Measurements from ENCODE around the gene C9orf43. TPM values are rescaled to one million over a fixed set of nuclear protein-coding genes. Genes with fewer than 3 reads are reported as not detected.
"Not testable (repeated sequence)": the region's sequence is repeated elsewhere in the genome, so short reads cannot be mapped to it uniquely, and the experiment has no call there.

C9orf43 gene
- total RNA-seq, 4 donors from 2014 or later = 0.57 to 2.2 (median 2.1) TPM

DNA sequence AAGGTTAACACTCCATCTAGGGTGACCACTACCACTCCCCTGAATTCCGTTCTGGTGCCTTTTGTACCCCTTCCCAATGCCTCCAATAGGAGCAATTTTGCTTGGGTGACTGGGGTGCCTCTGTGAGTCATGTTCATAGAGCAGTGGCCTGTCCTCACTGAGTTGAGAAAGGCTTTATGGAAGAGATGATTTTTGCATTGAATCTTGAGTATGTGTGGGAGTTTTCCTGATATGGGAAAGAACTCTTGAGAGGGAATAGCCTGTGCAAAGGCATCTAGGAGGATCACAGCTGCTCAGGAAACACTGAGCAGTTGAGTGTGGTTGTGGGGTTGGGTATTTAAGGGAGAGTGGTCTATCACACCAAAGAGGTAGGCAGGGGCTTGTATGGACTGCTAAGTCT, 16.2 kb downstream of the C9orf43 start:
- Histone ChIP-seq H3K4me1 (no peaks in the 10 kb centered on the region), H3K4me3 (no peak overlapping the region), H3K36me3 (no peaks in the 10 kb centered on the region), H3K9me3 (no peaks in the 10 kb centered on the region), H3K27me3 (no peaks in the 10 kb centered on the region), H3K27ac (no peak overlapping the region)
- TF ChIP-seq POLR2A (IDR thresholded peaks at IDR 0.05) (no peak), EP300 (IDR thresholded peaks at IDR 0.05) (no peak), POLR2AphosphoS5 (IDR thresholded peaks at IDR 0.05) (no peak)
- TF ChIP-seq, protein P1, sequence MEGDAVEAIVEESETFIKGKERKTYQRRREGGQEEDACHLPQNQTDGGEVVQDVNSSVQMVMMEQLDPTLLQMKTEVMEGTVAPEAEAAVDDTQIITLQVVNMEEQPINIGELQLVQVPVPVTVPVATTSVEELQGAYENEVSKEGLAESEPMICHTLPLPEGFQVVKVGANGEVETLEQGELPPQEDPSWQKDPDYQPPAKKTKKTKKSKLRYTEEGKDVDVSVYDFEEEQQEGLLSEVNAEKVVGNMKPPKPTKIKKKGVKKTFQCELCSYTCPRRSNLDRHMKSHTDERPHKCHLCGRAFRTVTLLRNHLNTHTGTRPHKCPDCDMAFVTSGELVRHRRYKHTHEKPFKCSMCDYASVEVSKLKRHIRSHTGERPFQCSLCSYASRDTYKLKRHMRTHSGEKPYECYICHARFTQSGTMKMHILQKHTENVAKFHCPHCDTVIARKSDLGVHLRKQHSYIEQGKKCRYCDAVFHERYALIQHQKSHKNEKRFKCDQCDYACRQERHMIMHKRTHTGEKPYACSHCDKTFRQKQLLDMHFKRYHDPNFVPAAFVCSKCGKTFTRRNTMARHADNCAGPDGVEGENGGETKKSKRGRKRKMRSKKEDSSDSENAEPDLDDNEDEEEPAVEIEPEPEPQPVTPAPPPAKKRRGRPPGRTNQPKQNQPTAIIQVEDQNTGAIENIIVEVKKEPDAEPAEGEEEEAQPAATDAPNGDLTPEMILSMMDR (IDR thresholded peaks at IDR 0.05) = no peak
- no peak for DNase-seq (ENCODE audit: low spot score in 2 of 2)
- 67% methylated on average over 1 of the region's 1 CpG for WGBS

GRCh38 chr9:113427629-113428028, 17.1 kb downstream of the C9orf43 start:
- H3K4me3 ChIP-seq = no peak overlapping the region
- TF ChIP-seq EP300 (IDR thresholded peaks at IDR 0.05) (no peak), POLR2AphosphoS5 (IDR thresholded peaks at IDR 0.05) (no peak), POLR2A (IDR thresholded peaks at IDR 0.05) (no peak)
- TF ChIP-seq, protein P1 (IDR thresholded peaks at IDR 0.05) = no peak
- no peaks in the 10 kb centered on the region for H3K36me3 ChIP-seq
- H3K27ac ChIP-seq = no peak overlapping the region
- DNase-seq (ENCODE audit: low spot score in 2 of 2) = no peak
- H3K4me1 ChIP-seq = no peaks in the 10 kb centered on the region
- H3K9me3 ChIP-seq = no peaks in the 10 kb centered on the region
- WGBS = 90% methylated on average over 2 of the region's 2 CpGs
- no peaks in the 10 kb centered on the region for H3K27me3 ChIP-seq

DNA sequence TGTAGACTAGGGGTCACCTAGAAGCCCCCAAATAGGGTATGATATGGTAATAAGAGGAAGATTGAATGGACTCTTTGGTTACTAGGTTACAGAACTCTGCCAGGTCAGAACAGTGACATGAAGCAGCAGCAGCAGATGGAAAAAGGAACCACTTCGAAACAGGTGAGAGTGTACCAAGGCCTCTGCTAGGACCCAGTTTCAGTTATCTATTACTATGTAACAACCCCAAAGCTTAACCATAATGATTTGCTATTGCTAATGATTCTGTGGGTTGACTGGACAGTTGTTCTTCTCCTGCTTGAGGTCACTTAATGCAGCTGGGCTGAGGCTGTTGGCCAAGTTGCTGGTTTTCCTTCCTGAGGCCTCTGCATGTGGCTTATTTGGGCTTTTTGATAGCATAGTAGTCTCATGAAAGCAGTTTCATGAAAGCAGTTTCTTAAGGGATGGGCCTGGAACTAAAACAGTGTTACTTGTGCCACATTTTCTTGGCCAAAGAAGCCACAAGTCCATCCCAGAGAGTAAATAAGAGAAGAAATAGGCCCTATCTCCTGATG, 17.6 kb downstream of the C9orf43 start:
- no peaks in the 10 kb centered on the region for H3K9me3 ChIP-seq
- no peak overlapping the region for H3K4me3 ChIP-seq
- H3K36me3 ChIP-seq = no peaks in the 10 kb centered on the region
- no peaks in the 10 kb centered on the region for H3K4me1 ChIP-seq
- H3K27ac ChIP-seq = no peak overlapping the region
- no peak for DNase-seq (ENCODE audit: low spot score in 2 of 2)
- TF ChIP-seq EP300 (IDR thresholded peaks at IDR 0.05) = no peak
- TF ChIP-seq POLR2AphosphoS5 (IDR thresholded peaks at IDR 0.05) = no peak
- TF ChIP-seq, protein P1 (IDR thresholded peaks at IDR 0.05) = no peak
- TF ChIP-seq POLR2A (IDR thresholded peaks at IDR 0.05) = no peak
- H3K27me3 ChIP-seq = no peaks in the 10 kb centered on the region
- WGBS = 100% methylated on average over 1 of the region's 1 CpG

DNA sequence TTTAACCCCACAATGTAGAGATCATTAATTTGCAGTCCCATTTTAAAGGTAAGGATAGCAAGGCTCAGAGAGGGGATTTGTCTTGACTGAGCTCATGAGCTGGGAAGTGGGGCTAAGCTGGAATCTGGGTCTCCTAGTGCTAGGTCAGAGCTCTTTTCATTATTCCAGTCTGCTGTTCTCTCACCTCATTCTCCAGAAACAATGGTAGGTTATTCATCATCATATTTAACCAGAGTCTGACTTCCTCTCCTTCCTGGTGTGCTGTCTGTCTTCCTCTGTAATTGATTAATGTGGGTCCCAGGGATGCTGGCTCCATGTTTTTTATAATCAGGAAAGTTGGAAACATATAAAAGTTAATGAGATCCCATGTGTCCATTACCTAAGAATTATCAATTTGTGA, 20.6 kb downstream of the C9orf43 start:
- H3K27me3 ChIP-seq = no peaks in the 10 kb centered on the region
- H3K4me3 ChIP-seq = no peak overlapping the region
- no peaks in the 10 kb centered on the region for H3K4me1 ChIP-seq
- no peaks in the 10 kb centered on the region for H3K9me3 ChIP-seq
- no peak overlapping the region for H3K27ac ChIP-seq
- H3K36me3 ChIP-seq = no peaks in the 10 kb centered on the region
- TF ChIP-seq EP300 (IDR thresholded peaks at IDR 0.05) (no peak), POLR2A (IDR thresholded peaks at IDR 0.05) (no peak), POLR2AphosphoS5 (IDR thresholded peaks at IDR 0.05) (no peak)
- TF ChIP-seq, protein P1 (IDR thresholded peaks at IDR 0.05) = no peak
- DNase-seq (ENCODE audit: low spot score in 2 of 2) = no peak

DNA sequence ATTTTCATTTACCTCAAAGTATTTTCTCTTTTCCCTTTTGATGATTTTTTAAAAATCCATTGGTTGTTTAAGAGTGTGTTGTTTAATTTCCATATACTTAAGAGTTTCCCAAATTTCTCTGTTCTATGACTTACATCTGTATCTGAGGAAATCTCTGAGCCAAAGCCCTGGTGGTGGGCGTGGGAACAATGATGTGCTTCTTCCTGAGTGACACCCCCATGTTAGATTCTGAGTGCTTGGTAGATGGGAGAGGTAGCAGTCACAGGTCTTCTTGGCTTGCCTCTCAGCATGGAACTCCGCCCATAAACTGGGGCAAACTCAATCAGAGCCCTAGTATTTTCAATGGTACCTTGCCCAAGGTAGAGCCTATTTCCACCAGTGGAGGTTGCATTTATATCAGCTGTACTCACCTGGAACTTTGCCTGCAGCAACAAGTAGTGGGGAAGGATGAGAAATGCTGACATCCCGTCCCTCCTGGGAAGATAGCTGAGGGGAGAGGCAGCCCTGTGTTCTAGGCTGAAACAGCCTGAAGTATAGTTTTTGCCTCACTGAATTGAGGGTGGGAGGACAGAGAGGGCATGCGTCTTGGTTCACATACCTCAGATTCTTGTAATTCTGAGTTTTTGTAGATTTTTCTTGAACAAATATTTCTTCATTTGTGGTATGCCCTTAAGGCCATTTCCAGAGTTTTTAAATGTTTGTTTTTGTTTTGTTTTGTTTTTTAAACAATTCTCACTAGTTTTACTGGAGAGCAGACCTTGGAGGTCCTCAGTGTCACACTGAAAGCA, 26.4 kb downstream of the C9orf43 start:
- Histone ChIP-seq H3K27me3 (no peaks in the 10 kb centered on the region), H3K36me3 (no peaks in the 10 kb centered on the region), H3K27ac (no peak overlapping the region), H3K4me1 (no peaks in the 10 kb centered on the region), H3K4me3 (no peak overlapping the region), H3K9me3 (no peaks in the 10 kb centered on the region)
- 68% methylated on average over 4 of the region's 4 CpGs for WGBS
- no peak for DNase-seq (ENCODE audit: low spot score in 2 of 2)
- TF ChIP-seq POLR2AphosphoS5 (IDR thresholded peaks at IDR 0.05) = no peak
- TF ChIP-seq, protein P1 (IDR thresholded peaks at IDR 0.05) = no peak
- TF ChIP-seq EP300 (IDR thresholded peaks at IDR 0.05) = no peak
- TF ChIP-seq POLR2A (IDR thresholded peaks at IDR 0.05) = no peak

DNA sequence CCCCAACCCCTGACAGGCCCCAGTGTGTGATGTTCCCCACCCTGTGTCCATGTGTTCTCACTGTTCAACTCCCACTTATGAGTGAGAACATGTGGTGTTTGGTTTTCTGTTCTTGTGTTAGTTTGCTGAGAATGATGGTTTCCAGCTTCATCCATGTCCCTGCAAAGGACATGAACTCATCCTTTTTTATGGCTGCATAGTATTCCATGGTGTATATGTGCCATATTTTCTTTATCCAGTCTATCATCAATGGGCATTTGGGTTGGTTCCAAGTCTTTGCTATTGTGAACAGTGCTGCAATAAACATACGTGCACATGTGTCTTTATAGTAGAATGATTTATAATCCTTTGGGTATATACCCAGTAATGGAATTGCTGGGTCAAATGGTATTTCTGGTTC, 27.2 kb downstream of the C9orf43 start:
- H3K9me3 ChIP-seq; H3K4me3 ChIP-seq; H3K27ac ChIP-seq; H3K27me3 ChIP-seq; H3K36me3 ChIP-seq; H3K4me1 ChIP-seq; DNase-seq (ENCODE audit: low spot score in 2 of 2): not testable (repeated sequence)
- 89% methylated on average over 1 of the region's 1 CpG for WGBS

Measured in suprapubic skin (tissue), 4 donors.